HEK293T (cell line): ENCODE results near the gene MAMLD1.

Experiments used
- FOXA1 ChIP-seq: fragments of 450-650 bp; IDR thresholded peaks from 2 replicates; pipeline ENCODE4 v1.6.1; 2016; ENCODE audit warnings: mild to moderate bottlenecking
- FOXK2 ChIP-seq: fragments of 450-650 bp; IDR thresholded peaks from 2 replicates; pipeline ENCODE4 v1.6.1; 2016; ENCODE audit warnings: mild to moderate bottlenecking
- FOXM1 ChIP-seq: fragments of 450-650 bp; IDR thresholded peaks from 2 replicates; pipeline ENCODE4 v1.6.1; 2017; ENCODE audit warnings: mild to moderate bottlenecking, borderline replicate concordance
- L3MBTL2 ChIP-seq: fragments of 450-650 bp; conservative IDR thresholded peaks from 2 replicates; pipeline ENCODE4 v1.6.1; 2016; ENCODE audit warnings: mild to moderate bottlenecking
- SP1 ChIP-seq: fragments of 450-650 bp; IDR thresholded peaks from 2 replicates; pipeline ENCODE4 v1.6.1; 2017

DNA sequence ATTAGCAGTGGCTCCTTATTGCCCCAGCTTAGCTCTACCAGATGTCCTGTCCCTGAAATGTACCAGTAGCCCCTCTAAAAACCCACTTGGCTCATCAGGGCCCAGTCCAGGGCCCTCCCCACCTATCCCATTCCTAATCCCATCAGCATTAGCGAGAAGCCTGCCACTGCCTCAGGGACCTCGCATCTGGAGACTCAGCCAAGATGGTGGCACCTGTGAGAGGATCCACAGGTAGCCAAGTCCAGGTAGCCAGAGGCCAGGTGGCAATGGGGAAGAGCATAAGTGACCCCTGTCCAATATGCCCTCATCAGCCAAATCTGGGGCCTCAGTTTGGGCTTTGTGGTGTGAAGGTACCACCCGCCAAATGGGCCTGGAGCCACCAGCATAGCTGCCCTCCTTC is 97.7 kb downstream of the MAMLD1 start:
- TF ChIP-seq FOXM1 (no peak), FOXA1 (no peak), FOXK2 (no peak), L3MBTL2 (no peak), SP1 (no peak)
